Adrenal gland (tissue), 12 donors: ENCODE results near the gene WNT3A. TPM values are rescaled to one million over a fixed set of nuclear protein-coding genes. Genes with fewer than 3 reads are reported as not detected.
A peak's percentile ranks its signal among the peaks of the same experiment; 100 is the strongest.

ENCODE experiments used
- DNase-seq, 7 donors: peaks; one replicate each; pipeline ENCODE4 v3.0.0-alpha.2; 2019 to 2020
- H3K27ac ChIP-seq, 5 donors: fragments of 200-600 bp; sonication (generic) in 4 of 5; 1 replicate in 3 of 5; 2 replicates in 2 of 5; pipeline versions ENCODE4 v1.5.1 to v1.8.0; 2016 to 2020; ENCODE audit warnings: mild to moderate bottlenecking in 1 of 5
- H3K27me3 ChIP-seq: fragments of 200-600 bp; 2 replicates; pipeline ENCODE4 v1.8.0; 2021
- H3K36me3 ChIP-seq, 2 donors: fragments of 200-600 bp; replicated peaks in 1 of 2; 1 replicate in 1 of 2; 2 replicates in 1 of 2; pipeline versions ENCODE4 v1.5.1 to v1.8.0; 2018 to 2022
- H3K4me1 ChIP-seq, 2 donors: fragments of 200-600 bp; replicated peaks in 1 of 2; 1 replicate in 1 of 2; 2 replicates in 1 of 2; pipeline versions ENCODE4 v1.5.1 to v1.8.0; 2018 to 2021
- H3K4me3 ChIP-seq, 4 donors: fragments of 200-600 bp; sonication (generic) in 3 of 4; one replicate each; pipeline ENCODE4 v1.5.1; 2016 to 2018
- H3K9me3 ChIP-seq, 3 donors: fragments of 200-600 bp; sonication (generic) in 1 of 3; replicated peaks in 1 of 3; 1 replicate in 2 of 3; 2 replicates in 1 of 3; pipeline versions ENCODE4 v1.5.1 to v1.8.0; 2016 to 2021
- POLR2A ChIP-seq, 2 donors: fragments of 450-650 bp; IDR thresholded peaks; one replicate each; pipeline ENCODE4 v1.6.1; 2017; ENCODE audit warnings: antibody characterized with exemption in 2 of 2, mild to moderate bottlenecking in 2 of 2, moderate library complexity in 1 of 2
- WGBS, 4 donors: extraction: QIAGEN DNeasy Blood & Tissue Kit in 2 of 4; methylation state at CpG; one replicate each; pipeline versions ENCODE4 v1.1.5 to v1.1.7; 2013 to 2017; 5-methylcytosine and 5-hydroxymethylcytosine counted together
- intact Hi-C, 2 donors: fragments of 100-400 bp; cut with DNase I; formaldehyde crosslinking; loops; one replicate each; pipeline versions ENCODE4 v1.14.1 to v1.15.0; 2022 to 2023
- polyA plus RNA-seq, 3 donors: library from polyadenylated mRNA; stranded (reverse); fragments of 200-250 nt in 2 of 3; fragments of 350-450 nt in 1 of 3; fragmentation: Illumina TruSeq in 1 of 3; extraction: RNeasy Lipid Tissue Mini Kit (QIAGEN cat#74804) in 1 of 3; gene quantifications; one replicate each; pipeline ENCODE4 v1.2.3, GENCODE V29; 2013 to 2014
- total RNA-seq, 9 donors: library from RNA; depleted of rRNA in 4 of 9; stranded (reverse); fragments of >200 nt in 4 of 9; fragments of 120-200 nt in 1 of 9; fragmentation: NEBNext Ultra II Directional in 1 of 9; extraction: Animal tissue kit (Norgen Biotek cat#: 25700) in 1 of 9; gene quantifications; one replicate each; pipeline versions ENCODE4 v1.1.0 to v1.2.4, GENCODE V29; 2013 to 2023
- TF ChIP-seq, protein P1 (sequence below), 6 experiments: fragments of 450-650 bp in 4 of 6; fragments of 200-600 bp in 2 of 6; sonication (generic) in 1 of 6; IDR thresholded peaks; 1 replicate in 5 of 6; 2 replicates in 1 of 6; pipeline versions ENCODE4 v1.5.1 to v1.8.0; 2016 to 2021; ENCODE audit warnings: antibody characterized with exemption in 6 of 6, mild to moderate bottlenecking in 2 of 6, moderate library complexity in 1 of 6
- donor health status: healthy with polysubstance abuse.
- donor health status: Bipolar disorder and iron deficiency.
- donor health status: DM: yes; HTN: yes; CAD: no.
- donor health status: DM: no; HTN: no; CAD: no.
- donor health status: DM: no; HTN: no; CAD: no.
- donor health status: DM: yes; HTN: yes; CAD: no.

WNT3A gene
- total and polyA plus RNA-seq, 12 donors, result not detected

DNA sequence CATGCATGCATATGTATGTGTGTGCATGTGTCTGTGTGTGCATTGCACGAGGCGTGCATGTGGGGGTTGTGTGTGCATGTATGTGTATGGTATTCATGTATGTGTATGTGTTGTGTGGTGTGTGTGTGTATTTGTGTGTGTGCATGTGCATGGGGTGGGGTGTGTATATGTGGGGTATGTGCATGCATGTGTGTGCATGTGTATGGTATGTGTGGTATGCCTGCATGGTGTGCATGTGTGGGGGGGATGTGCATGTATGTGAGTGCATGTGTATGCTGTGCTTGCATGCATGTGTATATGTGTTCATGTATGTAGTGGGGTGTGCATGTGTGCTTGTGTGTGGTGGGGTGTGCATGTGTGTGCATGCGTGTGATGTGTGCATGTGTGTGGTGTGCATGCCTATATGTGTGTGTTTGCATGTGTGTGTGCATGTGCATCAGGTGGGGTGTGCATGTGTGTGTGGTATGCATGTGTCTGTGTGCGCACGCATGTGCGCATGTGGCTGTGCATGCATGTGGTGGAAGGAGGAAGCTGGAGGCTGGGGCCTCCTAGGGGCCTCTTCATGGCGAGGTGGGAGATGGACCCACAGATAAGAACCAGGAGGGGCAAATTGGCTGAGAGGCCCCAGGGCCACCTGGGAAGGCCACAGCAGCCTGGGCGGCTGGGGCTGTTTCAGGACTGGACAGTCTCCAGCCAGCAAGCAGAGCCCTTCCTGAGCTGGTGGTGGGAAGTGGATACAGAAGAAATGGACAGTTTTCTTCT is 39.8 kb downstream of the WNT3A start:
- intact Hi-C loops, result no loop called here
- no peaks in the 10 kb centered on the region for H3K4me1 ChIP-seq
- TF ChIP-seq, protein P1, sequence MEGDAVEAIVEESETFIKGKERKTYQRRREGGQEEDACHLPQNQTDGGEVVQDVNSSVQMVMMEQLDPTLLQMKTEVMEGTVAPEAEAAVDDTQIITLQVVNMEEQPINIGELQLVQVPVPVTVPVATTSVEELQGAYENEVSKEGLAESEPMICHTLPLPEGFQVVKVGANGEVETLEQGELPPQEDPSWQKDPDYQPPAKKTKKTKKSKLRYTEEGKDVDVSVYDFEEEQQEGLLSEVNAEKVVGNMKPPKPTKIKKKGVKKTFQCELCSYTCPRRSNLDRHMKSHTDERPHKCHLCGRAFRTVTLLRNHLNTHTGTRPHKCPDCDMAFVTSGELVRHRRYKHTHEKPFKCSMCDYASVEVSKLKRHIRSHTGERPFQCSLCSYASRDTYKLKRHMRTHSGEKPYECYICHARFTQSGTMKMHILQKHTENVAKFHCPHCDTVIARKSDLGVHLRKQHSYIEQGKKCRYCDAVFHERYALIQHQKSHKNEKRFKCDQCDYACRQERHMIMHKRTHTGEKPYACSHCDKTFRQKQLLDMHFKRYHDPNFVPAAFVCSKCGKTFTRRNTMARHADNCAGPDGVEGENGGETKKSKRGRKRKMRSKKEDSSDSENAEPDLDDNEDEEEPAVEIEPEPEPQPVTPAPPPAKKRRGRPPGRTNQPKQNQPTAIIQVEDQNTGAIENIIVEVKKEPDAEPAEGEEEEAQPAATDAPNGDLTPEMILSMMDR (IDR thresholded peaks at IDR 0.05), result no peak
- no peak for TF ChIP-seq POLR2A (IDR thresholded peaks at IDR 0.05)
- H3K27ac ChIP-seq, result no peak overlapping the region
- 84 to 97% (median 91%) methylated on average over 7 to 8 of the region's 8 CpGs for WGBS, 4 donors
- no peaks in the 10 kb centered on the region for H3K36me3 ChIP-seq
- no peak overlapping the region for H3K4me3 ChIP-seq
- DNase-seq, result peak in 1 of 7 donors; percentile 18
- H3K9me3 ChIP-seq, result no peaks in the 10 kb centered on the region
- H3K27me3 ChIP-seq, result no peaks in the 10 kb centered on the region

GRCh38 chr1:228047183-228047466 is 40.3 kb downstream of the WNT3A start:
- 80 to 85% (median 82%) methylated on average over 1 to 7 of the region's 7 CpGs for WGBS, 4 donors
- TF ChIP-seq, protein P1 (IDR thresholded peaks at IDR 0.05), result no peak
- TF ChIP-seq POLR2A (IDR thresholded peaks at IDR 0.05), result no peak
- Histone ChIP-seq H3K27me3 (no peaks in the 10 kb centered on the region), H3K36me3 (no peaks in the 10 kb centered on the region), H3K27ac (no peak overlapping the region), H3K4me3 (no peak overlapping the region), H3K4me1 (no peaks in the 10 kb centered on the region), H3K9me3 (no peaks in the 10 kb centered on the region)
- intact Hi-C loops, result no loop called here
- peak in 1 of 7 donors; percentile 24 for DNase-seq

DNA sequence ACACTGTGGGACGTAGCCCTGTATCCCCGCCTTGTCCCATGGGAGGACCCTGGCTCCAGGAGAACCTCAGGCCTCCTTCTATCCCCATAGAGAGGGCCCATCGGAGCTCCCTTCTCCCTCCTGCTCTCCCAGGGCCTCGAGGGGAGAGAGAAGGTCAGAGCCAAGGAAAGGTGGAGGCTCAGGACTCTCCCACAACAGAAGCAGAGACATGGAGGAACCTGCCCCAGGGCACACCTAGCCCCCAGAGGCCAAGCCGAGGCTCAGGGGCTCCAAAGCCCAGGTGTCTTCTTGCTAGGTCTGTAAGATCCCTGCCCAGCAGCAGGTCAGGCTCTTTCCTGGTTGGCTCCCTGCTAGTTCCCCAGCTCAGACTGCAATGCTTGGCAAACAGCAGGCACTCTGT is 41.3 kb downstream of the WNT3A start:
- no peak overlapping the region for H3K4me3 ChIP-seq
- no peaks in the 10 kb centered on the region for H3K36me3 ChIP-seq
- no peaks in the 10 kb centered on the region for H3K4me1 ChIP-seq
- peak in 1 of 7 donors; percentile 29 for DNase-seq
- intact Hi-C loops, result no loop called here
- no peak overlapping the region for H3K27ac ChIP-seq
- no peaks in the 10 kb centered on the region for H3K27me3 ChIP-seq
- no peaks in the 10 kb centered on the region for H3K9me3 ChIP-seq
- TF ChIP-seq, protein P1 (IDR thresholded peaks at IDR 0.05), result no peak
- TF ChIP-seq POLR2A (IDR thresholded peaks at IDR 0.05), result no peak
- 71 to 86% (median 80%) methylated on average over 1 to 5 of the region's 5 CpGs for WGBS, 4 donors

- H3K27ac ChIP-seq, result no peak overlapping the region
- no peak for DNase-seq
- H3K9me3 ChIP-seq, result no peaks in the 10 kb centered on the region
- H3K27me3 ChIP-seq, result no peaks in the 10 kb centered on the region
- H3K36me3 ChIP-seq, result no peaks in the 10 kb centered on the region
- 87 to 93% (median 91%) methylated on average over 6 of the region's 6 CpGs for WGBS, 4 donors
- TF ChIP-seq POLR2A (IDR thresholded peaks at IDR 0.05), result no peak
- TF ChIP-seq, protein P1 (IDR thresholded peaks at IDR 0.05), result no peak
- intact Hi-C loops, result no loop called here
- H3K4me3 ChIP-seq, result no peak overlapping the region
- H3K4me1 ChIP-seq, result no peaks in the 10 kb centered on the region
These were observed 42.0 kb downstream of the WNT3A start for GRCh38 chr1:228048659-228049298.
